PC-3 (cell line): Measurements from ENCODE around the gene TAPBPL. TPM values are rescaled to one million over a fixed set of nuclear protein-coding genes. Genes with fewer than 3 reads are reported as not detected.

Experiments used
- ATAC-seq: fragments of 200-7000 bp; cut with Tn5 transposase; 2 replicates; pipeline ENCODE4 v1.9.1; 2020; ENCODE audit warnings: mild to moderate bottlenecking, moderate library complexity
- Bru-seq: library from RNA; stranded (reverse); fragments of 400-500 nt; gene quantifications from one replicate; lab custom pipeline; 2021; lab: Mats Ljungman, UMichigan
- BruChase-seq, 2 experiments: library from RNA; stranded (reverse); fragments of 400-500 nt; gene quantifications; one replicate each; lab custom pipeline; 2021; lab: Mats Ljungman, UMichigan
- BruUV-seq: library from RNA; stranded (reverse); fragments of 400-500 nt; replicated peaks from 2 replicates; lab custom pipeline; 2021; lab: Mats Ljungman, UMichigan
- CTCF ChIA-PET: fragments of 300-600 bp; sonication (Branson Sonifier 250); formaldehyde crosslinking; loops from one replicate; lab custom pipeline; 2022; ENCODE audit warnings: antibody characterized with exemption; lab: Charles Lee
- POLR2A ChIA-PET: fragments of 300-600 bp; sonication (Branson Sonifier 250); formaldehyde crosslinking; loops from one replicate; lab custom pipeline; 2022; ENCODE audit warnings: antibody characterized with exemption; ENCODE audit not compliant: unreplicated experiment; lab: Charles Lee
- DNase-seq: peaks from one replicate; pipeline ENCODE4 v3.0.0-alpha.2; 2015
- H2AFZ ChIP-seq: fragments of 300-600 bp; sonication (generic); 2 replicates; pipeline ENCODE4 v1.6.0; 2016; ENCODE audit warnings: antibody characterized with exemption, low read length
- H3F3A ChIP-seq: fragments of 300-600 bp; sonication (generic); one replicate; pipeline ENCODE4 v1.6.0; 2017; ENCODE audit warnings: antibody characterized with exemption, low read length, control low read depth, mild to moderate bottlenecking; ENCODE audit not compliant: unreplicated experiment
- H3K27ac ChIP-seq: fragments of 300-600 bp; sonication (generic); 2 replicates; pipeline ENCODE4 v1.5.1; 2016; ENCODE audit warnings: mild to moderate bottlenecking, low read length
- H3K27me3 ChIP-seq: fragments of 300-600 bp; sonication (generic); 2 replicates; pipeline ENCODE4 v1.6.1; 2016; ENCODE audit warnings: low read length, mixed read lengths
- H3K36me3 ChIP-seq: fragments of 300-600 bp; sonication (generic); 2 replicates; pipeline ENCODE4 v1.6.1; 2016; ENCODE audit warnings: low read depth, mixed run types, low read length, mixed read lengths
- H3K4me1 ChIP-seq: fragments of 300-600 bp; sonication (generic); 2 replicates; pipeline ENCODE4 v1.5.1; 2016; ENCODE audit warnings: low read length; ENCODE audit not compliant: insufficient read depth
- H3K4me2 ChIP-seq: fragments of 300-600 bp; sonication (generic); 2 replicates; pipeline ENCODE4 v1.6.0; 2016; ENCODE audit warnings: low read length
- H3K4me3 ChIP-seq: fragments of 300-600 bp; sonication (generic); 2 replicates; pipeline ENCODE4 v1.5.1; 2016; ENCODE audit warnings: mild to moderate bottlenecking, low read length, mixed read lengths
- H3K79me2 ChIP-seq: fragments of 300-600 bp; sonication (generic); 2 replicates; pipeline ENCODE4 v1.6.1; 2017; ENCODE audit warnings: low read length, mixed read lengths
- H3K9ac ChIP-seq: fragments of 300-600 bp; sonication (generic); 2 replicates; pipeline ENCODE4 v1.6.0; 2016; ENCODE audit warnings: mild to moderate bottlenecking, low read length
- H3K9me2 ChIP-seq: fragments of 300-600 bp; sonication (generic); replicated peaks from 2 replicates; pipeline ENCODE4 v1.6.1; 2016; ENCODE audit warnings: mixed run types, low read length, mixed read lengths
- H3K9me3 ChIP-seq: fragments of 300-600 bp; sonication (generic); 2 replicates; pipeline ENCODE4 v1.6.1; 2016; ENCODE audit warnings: low read length, mixed read lengths
- H4K20me1 ChIP-seq: fragments of 300-600 bp; sonication (generic); 2 replicates; pipeline ENCODE4 v1.6.1; 2016; ENCODE audit warnings: low read length, mixed read lengths
- EZH2 ChIP-seq: fragments of 300-600 bp; sonication (generic); IDR thresholded peaks from one replicate; pipeline ENCODE4 v1.6.1; 2017; ENCODE audit warnings: antibody characterized with exemption, mild to moderate bottlenecking, low read length; ENCODE audit not compliant: unreplicated experiment
- EZH2phosphoT487 ChIP-seq: fragments of 300-600 bp; sonication (generic); IDR thresholded peaks from 2 replicates; pipeline ENCODE4 v1.6.1; 2018; ENCODE audit warnings: mild to moderate bottlenecking, antibody characterized with exemption, low read length, borderline replicate concordance
- intact Hi-C: fragments of 100-400 bp; cut with micrococcal nuclease; formaldehyde crosslinking; loops from 2 replicates; pipeline ENCODE4 v1.9.0; 2023
- long read RNA-seq: library from polyadenylated mRNA; unstranded; transcript quantifications from one replicate; pipeline ENCODE4 v2.0.0, GENCODE V29; 2021; ENCODE audit not compliant: unreplicated experiment
- total RNA-seq: library from RNA; depleted of rRNA; stranded (reverse); fragments of >200 nt; gene quantifications from 2 replicates; pipeline ENCODE4 v1.2.3, GENCODE V29; 2014; rRNA removed
- TF ChIP-seq, protein P1 (sequence below): fragments of 300-600 bp; sonication (generic); conservative IDR thresholded peaks from 2 replicates; pipeline ENCODE4 v1.5.1; 2017; ENCODE audit warnings: antibody characterized with exemption, low read depth, mild to moderate bottlenecking, low read length

Gene TAPBPL, protein sequence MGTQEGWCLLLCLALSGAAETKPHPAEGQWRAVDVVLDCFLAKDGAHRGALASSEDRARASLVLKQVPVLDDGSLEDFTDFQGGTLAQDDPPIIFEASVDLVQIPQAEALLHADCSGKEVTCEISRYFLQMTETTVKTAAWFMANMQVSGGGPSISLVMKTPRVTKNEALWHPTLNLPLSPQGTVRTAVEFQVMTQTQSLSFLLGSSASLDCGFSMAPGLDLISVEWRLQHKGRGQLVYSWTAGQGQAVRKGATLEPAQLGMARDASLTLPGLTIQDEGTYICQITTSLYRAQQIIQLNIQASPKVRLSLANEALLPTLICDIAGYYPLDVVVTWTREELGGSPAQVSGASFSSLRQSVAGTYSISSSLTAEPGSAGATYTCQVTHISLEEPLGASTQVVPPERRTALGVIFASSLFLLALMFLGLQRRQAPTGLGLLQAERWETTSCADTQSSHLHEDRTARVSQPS
- total RNA-seq (0.47 and 1.8 TPM in 2 replicates), Bru-seq, nascent RNA (percentile 26 among the genes with signal in this experiment), BruChase-seq, experiment 1, labeled RNA remaining after a 6-hour chase (percentile 22 among the genes with signal in this experiment), BruChase-seq, experiment 2, labeled RNA remaining after a 2-hour chase (percentile 20 among the genes with signal in this experiment)
- long read RNA-seq, partial matches to known transcripts, result 0 of 2 reads
- long read RNA-seq, other reads (novel, unspliced or antisense), result 1 of 2 reads

DNA sequence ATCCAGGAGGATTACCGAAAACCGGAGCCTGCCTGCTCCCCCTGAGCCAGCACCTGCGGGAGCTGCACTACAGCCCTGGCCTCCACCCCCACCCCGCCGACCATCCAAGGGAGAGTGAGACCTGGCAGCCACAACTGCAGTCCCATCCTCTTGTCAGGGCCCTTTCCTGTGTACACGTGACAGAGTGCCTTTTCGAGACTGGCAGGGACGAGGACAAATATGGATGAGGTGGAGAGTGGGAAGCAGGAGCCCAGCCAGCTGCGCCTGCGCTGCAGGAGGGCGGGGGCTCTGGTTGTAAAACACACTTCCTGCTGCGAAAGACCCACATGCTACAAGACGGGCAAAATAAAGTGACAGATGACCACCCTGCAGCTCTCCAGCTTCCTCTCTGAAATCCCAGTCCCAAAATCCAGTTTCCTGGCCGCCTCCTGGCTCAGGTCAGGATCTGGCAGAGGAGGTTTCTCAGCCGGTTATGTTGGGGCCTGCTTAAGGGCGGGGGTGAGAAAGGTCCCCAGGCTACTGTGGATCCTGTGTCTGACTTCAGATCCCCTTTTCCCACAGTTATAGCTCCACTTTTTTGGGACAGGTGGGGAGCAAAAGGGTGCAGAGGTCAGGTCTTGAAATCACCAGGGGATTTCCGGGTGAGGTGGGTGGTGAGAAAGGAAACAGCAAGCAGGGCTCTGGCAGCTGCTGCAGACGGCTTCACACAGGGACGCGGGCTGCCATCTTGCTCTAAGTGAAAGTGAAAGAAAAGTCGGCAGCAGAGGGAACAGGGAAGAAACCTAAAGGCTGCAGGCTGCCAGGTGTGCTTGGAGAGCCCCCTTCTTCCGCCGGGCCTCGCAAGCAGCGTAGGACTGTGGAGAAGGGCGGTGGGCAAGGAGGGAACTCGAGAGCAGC lies at the start of gene TAPBPL:
TSS of gene TAPBPL (plus strand) at position 695 of the 897 bp plus-strand sequence. CDS start 207 bp downstream, outside the sequence.
- Histone ChIP-seq H3K9ac (peak within 1 kb of the TSS; percentile 16; the same call in 1 of the 2 replicates), H3K79me2 (no peaks in the 10 kb centered on the region)
- DNase-seq, result no peak

DNA sequence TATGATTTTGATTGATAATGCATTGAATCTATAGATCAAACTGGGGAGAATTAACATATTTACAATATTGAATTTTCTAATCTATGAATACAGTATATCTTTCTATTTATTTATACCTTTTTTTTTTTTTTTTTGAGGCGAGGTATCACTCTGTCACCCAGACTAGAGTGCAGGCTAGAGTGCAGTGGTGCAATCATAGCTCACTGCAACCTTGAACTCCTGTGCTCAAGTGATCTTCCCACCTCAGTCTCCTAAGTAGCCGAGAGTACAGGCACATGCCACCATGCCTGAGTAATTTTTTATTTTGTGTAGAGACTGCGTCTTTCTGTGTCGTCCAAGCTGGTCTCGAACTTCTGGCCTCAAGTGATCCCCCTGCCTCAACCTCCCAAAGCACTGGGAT lies 47.5 kb upstream of the TAPBPL start:
- intact Hi-C loops, result no loop called here
- CTCF ChIA-PET, result no interaction called here

More for the DNA sequence above, at the start of gene TAPBPL:
- TF ChIP-seq EZH2 (no peak), EZH2phosphoT487 (no peak)
- TF ChIP-seq, protein P1, sequence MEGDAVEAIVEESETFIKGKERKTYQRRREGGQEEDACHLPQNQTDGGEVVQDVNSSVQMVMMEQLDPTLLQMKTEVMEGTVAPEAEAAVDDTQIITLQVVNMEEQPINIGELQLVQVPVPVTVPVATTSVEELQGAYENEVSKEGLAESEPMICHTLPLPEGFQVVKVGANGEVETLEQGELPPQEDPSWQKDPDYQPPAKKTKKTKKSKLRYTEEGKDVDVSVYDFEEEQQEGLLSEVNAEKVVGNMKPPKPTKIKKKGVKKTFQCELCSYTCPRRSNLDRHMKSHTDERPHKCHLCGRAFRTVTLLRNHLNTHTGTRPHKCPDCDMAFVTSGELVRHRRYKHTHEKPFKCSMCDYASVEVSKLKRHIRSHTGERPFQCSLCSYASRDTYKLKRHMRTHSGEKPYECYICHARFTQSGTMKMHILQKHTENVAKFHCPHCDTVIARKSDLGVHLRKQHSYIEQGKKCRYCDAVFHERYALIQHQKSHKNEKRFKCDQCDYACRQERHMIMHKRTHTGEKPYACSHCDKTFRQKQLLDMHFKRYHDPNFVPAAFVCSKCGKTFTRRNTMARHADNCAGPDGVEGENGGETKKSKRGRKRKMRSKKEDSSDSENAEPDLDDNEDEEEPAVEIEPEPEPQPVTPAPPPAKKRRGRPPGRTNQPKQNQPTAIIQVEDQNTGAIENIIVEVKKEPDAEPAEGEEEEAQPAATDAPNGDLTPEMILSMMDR, result no peak
- H3K9me2 ChIP-seq, result no peaks in the 10 kb centered on the region
- H3K27ac ChIP-seq, result no peak within 1 kb of the TSS
- no peaks in the 10 kb centered on the region for H3K9me3 ChIP-seq
- H3K4me1 ChIP-seq, result peaks cover 8% of the 10 kb centered on the region; the same call in 1 of the 2 replicates
- no peaks in the 10 kb centered on the region for H4K20me1 ChIP-seq
- H3K4me2 ChIP-seq, result peak within 1 kb of the TSS; percentile 55
- H3K4me3 ChIP-seq, result peak within 1 kb of the TSS; percentile 19; the same call in 1 of the 2 replicates
- H3K27me3 ChIP-seq, result no peaks in the 10 kb centered on the region
- H3K36me3 ChIP-seq, result no peaks in the 10 kb centered on the region
- POLR2A ChIA-PET, result no interaction called here
- intact Hi-C loops, result no loop called here
- no peaks in the 10 kb centered on the region for H3F3A ChIP-seq
- BruUV-seq, result TSS peak; percentile 26
- CTCF ChIA-PET, result no interaction called here
- peak; percentile 72 for ATAC-seq
- peak within 1 kb of the TSS; percentile 87 for H2AFZ ChIP-seq

More for the DNA sequence above, 47.5 kb upstream of the TAPBPL start:
- TF ChIP-seq, protein P1, result no peak
- TF ChIP-seq EZH2 (no peak), EZH2phosphoT487 (no peak)
- Histone ChIP-seq H3K9me2 (no peaks in the 10 kb centered on the region), H3K4me3 (no peak overlapping the region), H3K36me3 (no peaks in the 10 kb centered on the region), H3K27ac (no peak overlapping the region), H4K20me1 (no peaks in the 10 kb centered on the region), H3K9ac (no peak overlapping the region), H3K4me2 (no peak overlapping the region), H3K27me3 (no peaks in the 10 kb centered on the region), H3K4me1 (no peaks in the 10 kb centered on the region), H3K79me2 (no peaks in the 10 kb centered on the region), H2AFZ (no peak overlapping the region), H3K9me3 (no peaks in the 10 kb centered on the region), H3F3A (no peaks in the 10 kb centered on the region)
- POLR2A ChIA-PET, result no interaction called here
- DNase-seq (no peak), ATAC-seq (no peak)
- no TSS peak for BruUV-seq
